ENCODE data around the gene MYOM3.

Gene MYOM3

DNA sequence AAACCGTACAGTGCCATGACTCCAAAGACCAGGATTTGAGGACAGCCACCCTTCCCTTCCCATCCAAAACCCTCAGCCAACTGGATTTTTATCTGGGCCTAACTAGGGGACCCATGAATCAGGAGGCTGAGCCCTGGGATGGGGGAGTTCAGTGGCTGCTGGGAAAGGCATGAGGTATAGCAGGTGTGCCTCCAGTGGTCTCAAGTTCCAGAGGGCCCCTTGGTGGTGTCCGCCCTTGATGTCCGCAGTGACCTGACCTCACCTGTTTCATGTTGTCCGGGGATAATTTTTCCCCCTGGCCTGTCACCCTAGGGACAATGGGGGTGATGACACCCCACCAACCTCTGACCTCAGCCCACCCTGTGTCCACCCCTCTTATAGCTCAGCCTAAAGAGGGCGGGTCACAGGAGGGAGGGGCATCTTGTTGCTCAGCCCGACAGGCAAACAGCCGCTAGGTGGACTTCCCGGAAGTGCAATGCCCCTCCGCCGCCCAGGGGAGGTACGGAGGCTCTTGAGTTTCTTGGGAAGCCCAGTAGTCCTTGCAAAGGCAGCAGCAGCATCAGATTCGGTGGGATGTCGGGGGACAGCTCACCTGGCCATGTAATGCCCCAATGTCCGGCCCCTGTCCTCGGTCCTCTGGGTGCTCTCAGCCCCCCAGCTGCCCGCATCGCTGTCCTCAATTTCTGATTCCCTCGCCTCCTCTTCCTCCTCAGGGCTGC is 44.8 kb upstream of the MYOM3 start:
- Histone ChIP-seq H3K4me3 (ENCODE audit: low read length in 2 of 2) (no peak overlapping the region), H3K79me1 (ENCODE audit: low read depth, low read length) (no peaks in the 10 kb centered on the region), H3K4ac (ENCODE audit: low read length) (no peak overlapping the region), H2BK15ac (ENCODE audit: low read length) (no peak overlapping the region), H2BK5ac (ENCODE audit: low read length) (no peak overlapping the region), H2BK120ac (ENCODE audit: low read depth, low read length) (no peak overlapping the region), H3K36me3 (replicated peaks in 1 of 2; ENCODE audit: control insufficient read depth in 2 of 2, insufficient read depth in 2 of 2, low read length in 2 of 2) (no peaks in the 10 kb centered on the region), H3K18ac (ENCODE audit: low read length) (no peak overlapping the region), H3K4me2 (ENCODE audit: insufficient read depth, low read length, poor library complexity, severe bottlenecking) (no peak overlapping the region), H3K4me1 (ENCODE audit: control insufficient read depth in 2 of 2, insufficient read depth in 1 of 2, low read depth in 1 of 2, low read length in 2 of 2) (peaks cover 0 to 7% of the 10 kb centered on the region in 2 donors), H3K27ac (replicated peaks; ENCODE audit: low read length) (no peak overlapping the region), H3K27me3 (ENCODE audit: control insufficient read depth in 3 of 3, insufficient read depth in 3 of 3, low read depth in 1 of 3, low read length in 3 of 3) (peaks cover 0 to 26% (median 0%) of the 10 kb centered on the region in 3 experiments), H3K14ac (ENCODE audit: low read length) (no peak overlapping the region), H2BK12ac (ENCODE audit: low read length) (no peak overlapping the region), H4K8ac (ENCODE audit: low read depth, low read length) (no peak overlapping the region), H2AK5ac (ENCODE audit: low read depth, low read length) (no peak overlapping the region), H3K23ac (ENCODE audit: low read depth, low read length, poor library complexity) (no peak overlapping the region), H2AFZ (ENCODE audit: low read length) (no peak overlapping the region), H3K9ac (ENCODE audit: low read depth, low read length, poor library complexity) (no peak overlapping the region), H3K9me3 (replicated peaks in 1 of 2; ENCODE audit: control insufficient read depth in 2 of 2, insufficient read depth in 1 of 2, low read depth in 1 of 2, low read length in 2 of 2) (no peaks in the 10 kb centered on the region), H4K91ac (ENCODE audit: low read depth, low read length, poor library complexity) (no peak overlapping the region)
- no CpG with 5 or more reads among the region's 18 CpGs for WGBS, 2 donors (ENCODE audit: extremely low coverage in 2 of 2, insufficient read length in 2 of 2, insufficient replicate concordance in 1 of 2)
- no peak for DNase-seq (ENCODE audit: low spot score)

DNA sequence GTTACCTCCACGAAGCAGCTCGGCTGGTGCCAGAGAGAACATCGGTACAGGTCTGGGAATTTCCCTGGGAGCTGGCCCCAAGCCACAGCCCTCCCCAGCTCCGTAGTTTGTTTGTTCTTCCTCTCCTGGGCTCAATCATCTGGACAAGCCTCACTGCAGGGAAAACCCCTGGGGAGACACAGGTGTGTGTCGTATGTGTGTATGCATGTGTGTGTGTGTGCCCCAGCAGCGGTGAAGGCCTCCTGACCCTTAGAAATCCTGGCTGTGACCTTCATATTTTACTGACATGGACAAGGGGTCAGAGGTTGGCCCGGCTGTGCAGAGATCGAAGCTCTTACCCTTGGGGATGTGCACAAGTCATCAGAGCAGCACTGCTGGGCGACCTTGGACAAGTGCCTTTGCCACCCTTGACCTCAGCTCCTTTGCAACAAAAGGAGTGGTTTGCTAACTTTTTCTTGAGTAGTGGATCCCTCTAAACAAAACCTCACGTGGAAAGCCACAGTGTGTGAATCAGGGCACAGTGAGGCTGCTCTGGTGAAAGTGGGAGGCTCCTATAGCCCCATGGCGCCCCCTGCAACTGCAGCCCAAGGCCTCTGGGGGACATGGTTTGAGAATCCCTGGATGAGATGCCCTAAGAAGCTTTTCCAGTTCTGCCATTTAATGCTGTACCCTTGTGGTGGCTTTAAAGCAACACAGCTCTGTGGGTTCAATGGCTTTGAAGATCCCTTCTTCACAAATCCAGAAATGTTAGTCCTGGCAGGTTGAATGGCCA is 43.3 kb upstream of the MYOM3 start:
- no peak overlapping the region for H3K23ac ChIP-seq (ENCODE audit: low read depth, low read length, poor library complexity)
- H3K4me3 ChIP-seq (ENCODE audit: low read length in 2 of 2): no peak overlapping the region
- H3K18ac ChIP-seq (ENCODE audit: low read length): no peak overlapping the region
- H3K36me3 ChIP-seq (replicated peaks in 1 of 2; ENCODE audit: control insufficient read depth in 2 of 2, insufficient read depth in 2 of 2, low read length in 2 of 2): no peaks in the 10 kb centered on the region
- no peak overlapping the region for H3K9ac ChIP-seq (ENCODE audit: low read depth, low read length, poor library complexity)
- no peak overlapping the region for H2BK15ac ChIP-seq (ENCODE audit: low read length)
- no peak overlapping the region for H2AK5ac ChIP-seq (ENCODE audit: low read depth, low read length)
- H3K4me2 ChIP-seq (ENCODE audit: insufficient read depth, low read length, poor library complexity, severe bottlenecking): no peak overlapping the region
- no peak overlapping the region for H3K4ac ChIP-seq (ENCODE audit: low read length)
- H3K14ac ChIP-seq (ENCODE audit: low read length): no peak overlapping the region
- peaks cover 0 to 7% of the 10 kb centered on the region in 2 donors for H3K4me1 ChIP-seq (ENCODE audit: control insufficient read depth in 2 of 2, insufficient read depth in 1 of 2, low read depth in 1 of 2, low read length in 2 of 2)
- no peak overlapping the region for H4K8ac ChIP-seq (ENCODE audit: low read depth, low read length)
- no peak overlapping the region for H4K91ac ChIP-seq (ENCODE audit: low read depth, low read length, poor library complexity)
- no peak for DNase-seq (ENCODE audit: low spot score)
- no peak overlapping the region for H2BK12ac ChIP-seq (ENCODE audit: low read length)
- H3K27me3 ChIP-seq (ENCODE audit: control insufficient read depth in 3 of 3, insufficient read depth in 3 of 3, low read depth in 1 of 3, low read length in 3 of 3): peaks cover 0 to 36% (median 0%) of the 10 kb centered on the region in 3 experiments
- H3K27ac ChIP-seq (replicated peaks; ENCODE audit: low read length): no peak overlapping the region
- no peak overlapping the region for H2AFZ ChIP-seq (ENCODE audit: low read length)
- no peaks in the 10 kb centered on the region for H3K79me1 ChIP-seq (ENCODE audit: low read depth, low read length)
- H3K9me3 ChIP-seq (replicated peaks in 1 of 2; ENCODE audit: control insufficient read depth in 2 of 2, insufficient read depth in 1 of 2, low read depth in 1 of 2, low read length in 2 of 2): no peaks in the 10 kb centered on the region
- WGBS, 2 donors (ENCODE audit: extremely low coverage in 2 of 2, insufficient read length in 2 of 2, insufficient replicate concordance in 1 of 2): no CpG with 5 or more reads among the region's 11 CpGs
- H2BK120ac ChIP-seq (ENCODE audit: low read depth, low read length): no peak overlapping the region
- H2BK5ac ChIP-seq (ENCODE audit: low read length): no peak overlapping the region

DNA sequence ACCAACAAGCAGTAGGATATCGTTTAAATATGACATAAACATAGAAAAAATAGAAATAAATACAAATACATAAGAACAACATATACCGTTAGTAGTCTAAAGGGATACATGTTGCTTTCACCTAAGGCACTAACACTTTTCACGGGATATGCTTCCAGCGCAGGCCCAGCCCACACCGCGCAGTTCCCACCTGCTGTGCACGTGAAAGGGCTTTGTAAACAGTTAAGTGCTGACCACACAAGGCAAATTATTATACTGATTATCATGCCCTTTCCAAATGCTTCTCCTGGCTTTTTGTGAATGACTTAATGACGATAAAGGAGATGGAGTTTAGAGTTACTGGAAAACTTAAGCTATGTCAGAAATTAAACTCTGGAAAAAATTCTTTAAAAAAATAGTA is 42.3 kb upstream of the MYOM3 start:
- Histone ChIP-seq H3K9ac (ENCODE audit: low read depth, low read length, poor library complexity) (no peak overlapping the region), H3K9me3 (replicated peaks in 1 of 2; ENCODE audit: control insufficient read depth in 2 of 2, insufficient read depth in 1 of 2, low read depth in 1 of 2, low read length in 2 of 2) (no peaks in the 10 kb centered on the region), H3K79me1 (ENCODE audit: low read depth, low read length) (no peaks in the 10 kb centered on the region), H3K4me3 (ENCODE audit: low read length in 2 of 2) (no peak overlapping the region), H2BK120ac (ENCODE audit: low read depth, low read length) (no peak overlapping the region), H3K4me2 (ENCODE audit: insufficient read depth, low read length, poor library complexity, severe bottlenecking) (no peak overlapping the region), H2AK5ac (ENCODE audit: low read depth, low read length) (no peak overlapping the region), H2BK5ac (ENCODE audit: low read length) (no peak overlapping the region), H3K14ac (ENCODE audit: low read length) (no peak overlapping the region), H3K18ac (ENCODE audit: low read length) (no peak overlapping the region), H3K4me1 (ENCODE audit: control insufficient read depth in 2 of 2, insufficient read depth in 1 of 2, low read depth in 1 of 2, low read length in 2 of 2) (peaks cover 0 to 10% of the 10 kb centered on the region in 2 donors), H2BK15ac (ENCODE audit: low read length) (no peak overlapping the region), H3K36me3 (replicated peaks in 1 of 2; ENCODE audit: control insufficient read depth in 2 of 2, insufficient read depth in 2 of 2, low read length in 2 of 2) (no peaks in the 10 kb centered on the region), H4K91ac (ENCODE audit: low read depth, low read length, poor library complexity) (no peak overlapping the region), H3K4ac (ENCODE audit: low read length) (no peak overlapping the region), H4K8ac (ENCODE audit: low read depth, low read length) (no peak overlapping the region), H3K23ac (ENCODE audit: low read depth, low read length, poor library complexity) (no peak overlapping the region), H3K27ac (replicated peaks; ENCODE audit: low read length) (no peak overlapping the region), H2AFZ (ENCODE audit: low read length) (no peak overlapping the region), H3K27me3 (ENCODE audit: control insufficient read depth in 3 of 3, insufficient read depth in 3 of 3, low read depth in 1 of 3, low read length in 3 of 3) (peaks cover 0 to 40% (median 0%) of the 10 kb centered on the region in 3 experiments), H2BK12ac (ENCODE audit: low read length) (no peak overlapping the region)
- no peak for DNase-seq (ENCODE audit: low spot score)
- WGBS, 2 donors (ENCODE audit: extremely low coverage in 2 of 2, insufficient read length in 2 of 2, insufficient replicate concordance in 1 of 2): no CpG with 5 or more reads among the region's 8 CpGs

All from neuronal stem cell (in vitro differentiated cells).